ENCODE measurements around the gene RPN2. TPM values are rescaled to one million over a fixed set of nuclear protein-coding genes. Genes with fewer than 3 reads are reported as not detected.

RPN2 gene
- total and polyA plus RNA-seq, 11 donors, result 36.3 to 206 (median 105) TPM

GRCh38 chr20:37205130-37205529 lies 26.0 kb downstream of the RPN2 start:
- 68 to 73% (median 69%) methylated on average over 6 of the region's 6 CpGs for WGBS, 4 donors
- no peak overlapping the region for H3K27ac ChIP-seq

GRCh38 chr20:37205794-37206193 lies 26.7 kb downstream of the RPN2 start:
- Histone ChIP-seq H3K9me3 (no peaks in the 10 kb centered on the region), H3K36me3 (peaks cover 0 to 99% (median 87%) of the 10 kb centered on the region in 9 donors), H3K27me3 (no peaks in the 10 kb centered on the region), H3K4me3 (no peak overlapping the region), H3K27ac (no peak overlapping the region), H3K4me1 (peaks cover 0 to 12% (median 0%) of the 10 kb centered on the region in 12 donors)
- intact Hi-C loops (cut with DNase I), result no loop called here
- ATAC-seq (no peak), DNase-seq (no peak)
- WGBS, 4 donors, result 60 to 81% (median 73%) methylated on average over 2 of the region's 2 CpGs
- TF ChIP-seq POLR2A (IDR thresholded peaks at IDR 0.05) (no peak), CTCF (IDR thresholded peaks at IDR 0.05) (no peak)

More at GRCh38 chr20:37205130-37205529, 26.0 kb downstream of the RPN2 start:
- TF ChIP-seq POLR2A (IDR thresholded peaks at IDR 0.05) (no peak), CTCF (IDR thresholded peaks at IDR 0.05) (no peak)
- no peaks in the 10 kb centered on the region for H3K27me3 ChIP-seq
- DNase-seq, result no peak
- peaks cover 0 to 99% (median 87%) of the 10 kb centered on the region in 9 donors for H3K36me3 ChIP-seq
- ATAC-seq, result no peak
- H3K9me3 ChIP-seq, result no peaks in the 10 kb centered on the region
- intact Hi-C loops (cut with DNase I), result no loop called here
- H3K4me3 ChIP-seq, result no peak overlapping the region
- H3K4me1 ChIP-seq, result peaks cover 0 to 12% (median 0%) of the 10 kb centered on the region in 12 donors

GRCh38 chr20:37207171-37207570 lies 28.0 kb downstream of the RPN2 start:
- TF ChIP-seq CTCF (IDR thresholded peaks at IDR 0.05) (no peak), POLR2A (IDR thresholded peaks at IDR 0.05) (no peak)
- intact Hi-C loops (cut with DNase I), result no loop called here
- peak in 1 of 5 donors; percentile 15 for DNase-seq
- Histone ChIP-seq H3K4me3 (no peak overlapping the region), H3K27me3 (no peaks in the 10 kb centered on the region), H3K36me3 (peaks cover 0 to 99% (median 90%) of the 10 kb centered on the region in 9 donors), H3K9me3 (no peaks in the 10 kb centered on the region), H3K4me1 (peaks cover 0 to 7% (median 0%) of the 10 kb centered on the region in 12 donors), H3K27ac (no peak overlapping the region)
- WGBS, 4 donors, result 74 to 85% (median 82%) methylated on average over 11 of the region's 11 CpGs
- ATAC-seq, result no peak

- no peaks in the 10 kb centered on the region for H3K9me3 ChIP-seq
- no peaks in the 10 kb centered on the region for H3K27me3 ChIP-seq
- ATAC-seq (no peak), DNase-seq (no peak)
- H3K36me3 ChIP-seq, result peaks cover 0 to 100% (median 99%) of the 10 kb centered on the region in 9 donors
- H3K4me1 ChIP-seq, result no peaks in the 10 kb centered on the region
- intact Hi-C loops (cut with DNase I), result no loop called here
- TF ChIP-seq POLR2A (IDR thresholded peaks at IDR 0.05) (no peak), CTCF (IDR thresholded peaks at IDR 0.05) (no peak)
- 97 to 100% (median 99%) methylated on average over 3 of the region's 3 CpGs for WGBS, 4 donors
- H3K27ac ChIP-seq, result no peak overlapping the region
- H3K4me3 ChIP-seq, result no peak overlapping the region
These were observed 30.1 kb downstream of the RPN2 start for GRCh38 chr20:37209193-37209592.

All from heart left ventricle (tissue), 16 donors.